Epidermal melanocyte (primary cell): ENCODE data around the gene ZNF358.

ENCODE experiments used
- DNase-seq: peaks from one replicate; pipeline ENCODE4 v3.0.0; 2011; ENCODE audit warnings: low spot score; ENCODE audit not compliant: insufficient read length

Gene ZNF358

GRCh38 chr19:7515645-7516151, at the start of gene ZNF358:
Gene ZNF358 (plus strand): TSS chr19:7516103. CDS start chr19:7519243, 3,140 bp downstream.
- DNase-seq: peak; percentile 96

GRCh38 chr19:7467009-7467989, 48.6 kb upstream of the ZNF358 start:
- no peak for DNase-seq

GRCh38 chr19:7468840-7469239, 47.1 kb upstream of the ZNF358 start:
- no peak for DNase-seq

GRCh38 chr19:7469669-7470285, 46.1 kb upstream of the ZNF358 start:
- DNase-seq: no peak

GRCh38 chr19:7470540-7471305, 45.2 kb upstream of the ZNF358 start:
- no peak for DNase-seq

- DNase-seq: no peak
Observed at GRCh38 chr19:7471696-7472615, 43.9 kb upstream of the ZNF358 start.

GRCh38 chr19:7475665-7476064, 40.2 kb upstream of the ZNF358 start:
- DNase-seq: no peak

GRCh38 chr19:7476241-7476640, 39.7 kb upstream of the ZNF358 start:
- no peak for DNase-seq

GRCh38 chr19:7476777-7477494, 39.0 kb upstream of the ZNF358 start:
- no peak for DNase-seq

- DNase-seq: no peak
Observed at GRCh38 chr19:7477758-7478157, 38.1 kb upstream of the ZNF358 start.

GRCh38 chr19:7478173-7478842, 37.6 kb upstream of the ZNF358 start:
- no peak for DNase-seq

- no peak for DNase-seq
Observed at GRCh38 chr19:7478843-7479227, 37.1 kb upstream of the ZNF358 start.

- no peak for DNase-seq
Observed at GRCh38 chr19:7480222-7480969, 35.5 kb upstream of the ZNF358 start.

- no peak for DNase-seq
Observed at GRCh38 chr19:7480970-7481255, 35.0 kb upstream of the ZNF358 start.

GRCh38 chr19:7482584-7483439, 33.1 kb upstream of the ZNF358 start:
- DNase-seq: no peak

GRCh38 chr19:7483720-7484201, 32.1 kb upstream of the ZNF358 start:
- no peak for DNase-seq

- no peak for DNase-seq
Observed at GRCh38 chr19:7486923-7487322, 29.0 kb upstream of the ZNF358 start.
